HepG2 (cell line): ENCODE measurements around the gene MOV10L1. TPM values are rescaled to one million over a fixed set of nuclear protein-coding genes. Genes with fewer than 3 reads are reported as not detected.

Experiments
- ARID2 ChIP-seq: sonication (generic); formaldehyde crosslinking; IDR thresholded peaks from 2 replicates; pipeline ENCODE4 v1.8.1; 2022; ENCODE audit warnings: mild to moderate bottlenecking, missing genetic modification reagents, borderline replicate concordance
- ARNT2 ChIP-seq: sonication (generic); formaldehyde crosslinking; IDR thresholded peaks from 2 replicates; pipeline ENCODE4 v1.8.0; 2022; ENCODE audit warnings: mild to moderate bottlenecking, low read depth, missing genetic modification reagents, moderate library complexity
- BRF2 ChIP-seq: sonication (generic); formaldehyde crosslinking; IDR thresholded peaks from 2 replicates; pipeline ENCODE4 v1.8.1; 2022; ENCODE audit warnings: mild to moderate bottlenecking, missing genetic modification reagents
- DR1 ChIP-seq: sonication (generic); formaldehyde crosslinking; IDR thresholded peaks from 2 replicates; pipeline ENCODE4 v1.8.0; 2021; ENCODE audit warnings: mild to moderate bottlenecking, missing genetic modification reagents, inconsistent platforms
- DZIP1 ChIP-seq: sonication (generic); formaldehyde crosslinking; IDR thresholded peaks from 2 replicates; pipeline ENCODE4 v1.5.0; 2020; ENCODE audit warnings: mild to moderate bottlenecking, missing genetic modification reagents
- IKZF4 ChIP-seq: sonication (generic); formaldehyde crosslinking; IDR thresholded peaks from 2 replicates; pipeline ENCODE4 v1.5.1; 2020; ENCODE audit warnings: borderline replicate concordance, mild to moderate bottlenecking, low read depth, missing genetic modification reagents; ENCODE audit errors: not compliant biosample characterization
- KDM1A ChIP-seq: IDR thresholded peaks from 2 replicates; pipeline ENCODE4 v1.6.1; 2016; ENCODE audit warnings: missing compliant biosample characterization
- NFYB ChIP-seq: sonication (generic); formaldehyde crosslinking; IDR thresholded peaks from 2 replicates; pipeline ENCODE4 v1.4.0; 2020; ENCODE audit warnings: missing genetic modification reagents
- NFYC ChIP-seq: IDR thresholded peaks from 2 replicates; pipeline ENCODE4 v1.6.1; 2016; ENCODE audit warnings: missing genetic modification reagents, missing compliant biosample characterization
- SIN3A ChIP-seq: IDR thresholded peaks from 2 replicates; pipeline ENCODE4 v1.6.1; 2011; ENCODE audit warnings: low read depth, mild to moderate bottlenecking, control low read depth, low read length, borderline replicate concordance
- SP140L ChIP-seq: sonication (generic); formaldehyde crosslinking; IDR thresholded peaks from 2 replicates; pipeline ENCODE4 v1.4.0; 2020; ENCODE audit warnings: missing genetic modification reagents, borderline replicate concordance
- ZBTB1 ChIP-seq: sonication (generic); formaldehyde crosslinking; IDR thresholded peaks from 2 replicates; pipeline ENCODE4 v1.4.0; 2020; ENCODE audit warnings: missing genetic modification reagents, borderline replicate concordance
- ZBTB10 ChIP-seq: sonication (generic); formaldehyde crosslinking; IDR thresholded peaks from 2 replicates; pipeline ENCODE4 v1.4.0; 2020; ENCODE audit warnings: missing genetic modification reagents, borderline replicate concordance
- ZGPAT ChIP-seq: IDR thresholded peaks from 2 replicates; pipeline ENCODE4 v1.6.1; 2016; ENCODE audit warnings: mild to moderate bottlenecking
- ZNF18 ChIP-seq: sonication (generic); formaldehyde crosslinking; IDR thresholded peaks from 2 replicates; pipeline ENCODE4 v1.8.0; 2022; ENCODE audit warnings: mild to moderate bottlenecking, missing genetic modification reagents; ENCODE audit not compliant: insufficient replicate concordance
- ZNF251 ChIP-seq: sonication (generic); formaldehyde crosslinking; IDR thresholded peaks from 2 replicates; pipeline ENCODE4 v1.9.0; 2021; ENCODE audit warnings: mild to moderate bottlenecking, missing genetic modification reagents
- ZNF619 ChIP-seq: sonication (generic); formaldehyde crosslinking; IDR thresholded peaks from 2 replicates; pipeline ENCODE4 v1.4.0; 2020; ENCODE audit warnings: mild to moderate bottlenecking, missing genetic modification reagents
- ZNF790 ChIP-seq: sonication (generic); formaldehyde crosslinking; IDR thresholded peaks from 2 replicates; pipeline ENCODE4 v1.8.0; 2022; ENCODE audit warnings: missing genetic modification reagents, mild to moderate bottlenecking, borderline replicate concordance
- polyA plus RNA-seq, 8 experiments: library from polyadenylated mRNA; depleted of rRNA in 3 of 8; stranded (reverse) in 7 of 8; unstranded in 1 of 8; fragments of >200 nt; fragmentation: Illumina TruSeq in 4 of 8; extraction: Trizol in 4 of 8; gene quantifications; 2 replicates each; pipeline versions ENCODE4 v1.2.1 to v1.2.3, GENCODE V29; 2011 to 2016; ENCODE audit warnings: low read depth in 4 of 8, missing spikeins in 1 of 8, mixed read lengths in 1 of 8; ENCODE audit not compliant: insufficient read depth in 1 of 8
- total RNA-seq, 5 experiments: library from RNA; depleted of rRNA; stranded (reverse); fragments of >200 nt; fragmentation: Illumina TruSeq; extraction: Trizol; gene quantifications; 2 replicates each; pipeline ENCODE4 v1.2.3, GENCODE V29; 2016; ENCODE audit warnings: low read depth in 1 of 5

Gene MOV10L1
- total and polyA plus RNA-seq, 2 of the 13 experiments (the other 11 are each of a cell fraction or from before 2014, with no cell fraction given) = 0.11 to 0.12 TPM

- 0 out of 2 replicates have a peak, but pooled peaks have one; percentile 22 for TF ChIP-seq ZNF619 (CRISPR knock-in tag)
- TF ChIP-seq DZIP1 (CRISPR knock-in tag) = no peak
- no peak for TF ChIP-seq BRF2 (CRISPR knock-in tag)
- TF ChIP-seq ZBTB10 (CRISPR knock-in tag) = peak; percentile 87; the same call in 1 of the 2 replicates
- 0 out of 2 replicates have a peak, but pooled peaks have one; percentile 47 for TF ChIP-seq ARNT2 (CRISPR knock-in tag)
- no peak for TF ChIP-seq ZNF18 (CRISPR knock-in tag)
- no peak for TF ChIP-seq ZNF251 (CRISPR knock-in tag)
- no peak for TF ChIP-seq ZBTB1 (CRISPR knock-in tag)
- TF ChIP-seq SP140L (CRISPR knock-in tag) = 0 out of 2 replicates have a peak, but pooled peaks have one; percentile 31
- no peak for TF ChIP-seq IKZF4 (CRISPR knock-in tag)
- TF ChIP-seq NFYB (CRISPR knock-in tag) = peak; percentile 4; the same call in 1 of the 2 replicates
- no peak for TF ChIP-seq SIN3A
- TF ChIP-seq ZGPAT = 0 out of 2 replicates have a peak, but pooled peaks have one; percentile 42
- no peak for TF ChIP-seq KDM1A (CRISPR knock-in tag)
- TF ChIP-seq DR1 (CRISPR knock-in tag) = peak; percentile 49; the same call in 1 of the 2 replicates
- no peak for TF ChIP-seq ZNF790 (CRISPR knock-in tag)
- TF ChIP-seq ARID2 (CRISPR knock-in tag) = no peak
- TF ChIP-seq NFYC (CRISPR knock-in tag) = 0 out of 2 replicates have a peak, but pooled peaks have one; percentile 24
These were observed 56.8 kb downstream of the MOV10L1 start (continued) for GRCh38 chr22:50146439-50147238.
